Ovary (tissue), 3 donors: ENCODE measurements around the gene BOLL.

Experiments used
- CTCF ChIP-seq, 3 donors: fragments of 450-650 bp in 2 of 3; fragments of 200-600 bp in 1 of 3; IDR thresholded peaks; one replicate each; pipeline versions ENCODE4 v1.5.1 to v1.8.0; 2016 to 2022; ENCODE audit warnings: antibody characterized with exemption in 3 of 3, mild to moderate bottlenecking in 1 of 3
- EP300 ChIP-seq: sonication (generic); formaldehyde crosslinking; IDR thresholded peaks from one replicate; pipeline ENCODE4 v1.6.1; 2017; ENCODE audit warnings: antibody characterized with exemption
- POLR2A ChIP-seq: fragments of 450-650 bp; IDR thresholded peaks from one replicate; pipeline ENCODE4 v1.6.1; 2017; ENCODE audit warnings: antibody characterized with exemption, mild to moderate bottlenecking, moderate library complexity
- donor health status: DM: no; HTN: no; CAD: no.

- TF ChIP-seq POLR2A: no peak
- no peak for TF ChIP-seq EP300
- no peak for TF ChIP-seq CTCF (IDR thresholded peaks at IDR 0.05)
These were observed 26.1 kb downstream of the BOLL start for GRCh38 chr2:197759013-197759412.
